ENCODE results near the gene CCNQ. TPM values are rescaled to one million over a fixed set of nuclear protein-coding genes. Genes with fewer than 3 reads are reported as not detected.

The CCNQ gene
- total and polyA plus RNA-seq, 2 of the 8 experiments (the other 6 are each of a cell fraction or from before 2014, with no cell fraction given): 16.6 to 32.1 TPM

DNA sequence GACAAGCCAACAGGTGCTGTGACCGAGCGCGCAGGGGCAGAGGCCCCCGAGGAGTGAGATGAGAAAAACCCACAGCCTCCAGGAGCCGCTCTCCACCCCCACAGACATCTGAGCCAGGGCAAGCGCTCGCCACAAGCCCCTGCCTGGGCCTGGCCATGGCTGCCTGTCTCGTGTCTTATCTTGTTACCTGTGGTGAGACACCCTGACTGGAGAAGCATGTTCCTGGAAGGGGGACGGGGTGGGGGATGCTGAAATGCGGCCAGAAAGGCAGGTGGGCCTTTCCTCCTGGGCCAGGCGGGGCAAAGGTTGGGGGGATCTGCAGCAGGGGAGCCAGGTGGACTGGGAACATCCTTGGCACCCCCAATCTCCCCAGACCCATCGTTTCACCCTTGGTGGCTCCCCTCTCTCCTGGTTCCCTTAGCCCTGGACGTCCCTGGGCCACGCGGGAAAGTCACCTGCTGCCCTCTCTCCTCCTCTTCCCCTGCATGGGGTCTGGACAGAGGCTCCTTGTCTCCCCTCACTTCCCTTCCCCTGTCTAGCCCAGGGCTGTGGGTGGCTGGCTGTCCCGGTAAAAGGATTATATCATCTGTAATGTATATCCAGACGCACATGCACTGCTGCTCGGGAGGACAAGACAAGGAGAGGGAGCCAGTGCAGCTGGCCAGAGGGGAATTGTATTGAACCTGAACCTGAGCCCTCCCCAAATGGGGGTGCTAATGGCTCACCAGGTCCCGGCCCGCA, 39.7 kb upstream of the CCNQ start:
- Histone ChIP-seq H3K27me3 (replicated peaks in 1 of 4; ENCODE audit: control insufficient read depth in 3 of 4, extremely low read depth in 1 of 4, insufficient read depth in 3 of 4, low read length in 3 of 4) (peaks cover 17 to 31% (median 30%) of the 10 kb centered on the region in 4 experiments), H2BK5ac (ENCODE audit: low read depth, low read length) (no peak overlapping the region), H3K23me2 (ENCODE audit: low read depth, low read length) (peaks cover 5% of the 10 kb centered on the region; the same call in 1 of the 2 replicates), H3K18ac (ENCODE audit: extremely low read depth, low read length) (no peak overlapping the region), H2BK15ac (ENCODE audit: low read length) (no peak overlapping the region), H3K27ac (ENCODE audit: low read depth, low read length) (no peak overlapping the region), H3K14ac (ENCODE audit: insufficient read length) (no peak overlapping the region), H4K91ac (replicated peaks; ENCODE audit: insufficient read length, low read length) (no peak overlapping the region), H3K23ac (ENCODE audit: insufficient read length) (no peak overlapping the region), H3K4me3 (ENCODE audit: extremely low read depth in 1 of 4, insufficient read depth in 2 of 4, low read depth in 3 of 4, low read length in 4 of 4) (no peak overlapping the region), H3K79me1 (ENCODE audit: low read depth, low read length) (no peaks in the 10 kb centered on the region), H4K8ac (ENCODE audit: extremely low read depth, insufficient read depth, low read length) (no peak overlapping the region), H3K56ac (replicated peaks; ENCODE audit: insufficient read length, low read depth, low read length) (no peak overlapping the region), H3K4me2 (ENCODE audit: insufficient read depth in 1 of 2, low read depth in 2 of 2, low read length in 2 of 2) (no peak overlapping the region), H3K9ac (replicated peaks in 1 of 4; ENCODE audit: extremely low read depth in 1 of 4, low read depth in 3 of 4, low read length in 3 of 4) (no peak overlapping the region), H3K9me3 (ENCODE audit: insufficient read depth in 2 of 2, low read depth in 1 of 2, low read length in 1 of 2) (no peaks in the 10 kb centered on the region; a peak in 1 of 4 replicates), H4K20me1 (replicated peaks in 1 of 2; ENCODE audit: control insufficient read depth in 1 of 2, insufficient read depth in 2 of 2, low read length in 2 of 2) (peaks cover 0 to 6% of the 10 kb centered on the region in 2 experiments), H3K36me3 (ENCODE audit: control insufficient read depth in 2 of 4, insufficient read depth in 4 of 4, low read length in 3 of 4) (no peaks in the 10 kb centered on the region), H2BK120ac (replicated peaks; ENCODE audit: low read depth, low read length) (no peak overlapping the region), H2AFZ (ENCODE audit: low read length) (no peak overlapping the region), H3K4ac (replicated peaks; ENCODE audit: insufficient read length, low read depth, low read length) (no peak overlapping the region), H2BK20ac (ENCODE audit: low read length) (no peak overlapping the region), H4K5ac (ENCODE audit: insufficient read length, low read depth, low read length) (no peak overlapping the region), H3K4me1 (replicated peaks in 1 of 4; ENCODE audit: control insufficient read depth in 3 of 4, insufficient read depth in 4 of 4, low read length in 3 of 4) (peaks cover 0 to 13% (median 7%) of the 10 kb centered on the region in 4 experiments; a peak in 5 of 7 replicates), H3K79me2 (ENCODE audit: control insufficient read depth in 1 of 2, insufficient read depth in 2 of 2, low read length in 2 of 2) (no peaks in the 10 kb centered on the region), H2BK12ac (ENCODE audit: low read depth, low read length) (no peak overlapping the region), H2AK5ac (ENCODE audit: low read depth, low read length) (no peak overlapping the region)
- TF ChIP-seq SP2 (IDR thresholded peaks at IDR 0.05; ENCODE audit: low read length) (no peak), GABPA (IDR thresholded peaks at IDR 0.05; ENCODE audit: borderline replicate concordance, insufficient read depth, low read length) (no peak)
- POLR2A ChIA-PET (ENCODE audit: partially characterized antibody): interaction anchor here (1.5 kb wide), 1 partner anchor 14 kb away, joined by 3 read pairs; no protein-coding TSS in a partner anchor
- DNase-seq (ENCODE audit: low read depth in 1 of 2, low spot score in 2 of 2) (no peak), FAIRE-seq (no peak)
- CTCF ChIA-PET (ENCODE audit: partially characterized antibody): interaction anchor here (0.9 to 21.6 kb wide), 3 partner anchors 17 to 100 kb away, joined by 3 to 408 read pairs (median 5); partner anchors contain the start of gene DUSP9
- WGBS, 2 experiments (ENCODE audit: extremely low coverage in 1 of 2, insufficient coverage in 1 of 2, insufficient read length in 1 of 2, insufficient replicate concordance in 2 of 2, low coverage in 1 of 2, low lambda C conversion rate in 2 of 2, missing lambda C conversion rate in 1 of 2): 84% methylated on average over 7 of the region's 20 CpGs; no CpG with 5 or more reads in 1 of the 2 experiments

Measured in H1 (cell line).